Measurements from ENCODE around the gene MICAL3. TPM values are rescaled to one million over a fixed set of nuclear protein-coding genes. Genes with fewer than 3 reads are reported as not detected.

Gene MICAL3
- total RNA-seq, 1 donor from 2014 or later: 31.2 TPM

- Histone ChIP-seq H3K4me1 (no peaks in the 10 kb centered on the region), H3K4me3 (no peak overlapping the region), H3K9me3 (no peaks in the 10 kb centered on the region), H3K36me3 (peaks cover 25% of the 10 kb centered on the region), H3K27ac (no peak overlapping the region), H3K27me3 (no peaks in the 10 kb centered on the region)
- peak; percentile 20 for TF ChIP-seq CTCF (IDR thresholded peaks at IDR 0.05)
- DNase-seq (no peak), ATAC-seq (peak; percentile 46)
- intact Hi-C loops (cut with DNase I): no loop called here
Observed at GRCh38 chr22:17896586-17896985, 127.8 kb downstream of the MICAL3 start.

- intact Hi-C loops (cut with DNase I): no loop called here
- Histone ChIP-seq H3K9me3 (no peaks in the 10 kb centered on the region), H3K36me3 (peaks cover 13% of the 10 kb centered on the region), H3K27me3 (no peaks in the 10 kb centered on the region), H3K4me1 (no peaks in the 10 kb centered on the region), H3K27ac (no peak overlapping the region), H3K4me3 (no peak overlapping the region)
- TF ChIP-seq CTCF (IDR thresholded peaks at IDR 0.05): no peak
- ATAC-seq (no peak), DNase-seq (no peak)
Observed at GRCh38 chr22:17893900-17894535, 130.3 kb downstream of the MICAL3 start.

- H3K27me3 ChIP-seq: no peaks in the 10 kb centered on the region
- H3K4me1 ChIP-seq: no peaks in the 10 kb centered on the region
- no peak for TF ChIP-seq CTCF (IDR thresholded peaks at IDR 0.05)
- DNase-seq (no peak), ATAC-seq (no peak)
- H3K36me3 ChIP-seq: peaks cover 17% of the 10 kb centered on the region
- no peaks in the 10 kb centered on the region for H3K9me3 ChIP-seq
- intact Hi-C loops (cut with DNase I): no loop called here
- no peak overlapping the region for H3K27ac ChIP-seq
- no peak overlapping the region for H3K4me3 ChIP-seq
Observed at GRCh38 chr22:17892376-17892775, 132.0 kb downstream of the MICAL3 start.

GRCh38 chr22:17891481-17892167, 132.7 kb downstream of the MICAL3 start:
- peak; percentile 56 for ATAC-seq
- Histone ChIP-seq H3K4me3 (no peak overlapping the region), H3K4me1 (no peaks in the 10 kb centered on the region), H3K27me3 (no peaks in the 10 kb centered on the region), H3K27ac (no peak overlapping the region), H3K36me3 (peaks cover 17% of the 10 kb centered on the region), H3K9me3 (no peaks in the 10 kb centered on the region)
- DNase-seq: no peak
- intact Hi-C loops (cut with DNase I): no loop called here
- TF ChIP-seq CTCF (IDR thresholded peaks at IDR 0.05): peak; percentile 35

- intact Hi-C loops (cut with DNase I): no loop called here
- TF ChIP-seq CTCF (IDR thresholded peaks at IDR 0.05): no peak
- H3K9me3 ChIP-seq: no peaks in the 10 kb centered on the region
- no peaks in the 10 kb centered on the region for H3K4me1 ChIP-seq
- H3K4me3 ChIP-seq: no peak overlapping the region
- no peak for ATAC-seq
- no peaks in the 10 kb centered on the region for H3K27me3 ChIP-seq
- H3K36me3 ChIP-seq: peaks cover 19% of the 10 kb centered on the region
- H3K27ac ChIP-seq: no peak overlapping the region
- no peak for DNase-seq
Observed at GRCh38 chr22:17890892-17891291, 133.5 kb downstream of the MICAL3 start.

Measured in upper lobe of right lung (tissue), 1 donor.